ENCODE results near the gene SLC13A5. TPM values are rescaled to one million over a fixed set of nuclear protein-coding genes. Genes with fewer than 3 reads are reported as not detected.
A peak's percentile ranks its signal among the peaks of the same experiment; 100 is the strongest.

The SLC13A5 gene

DNA sequence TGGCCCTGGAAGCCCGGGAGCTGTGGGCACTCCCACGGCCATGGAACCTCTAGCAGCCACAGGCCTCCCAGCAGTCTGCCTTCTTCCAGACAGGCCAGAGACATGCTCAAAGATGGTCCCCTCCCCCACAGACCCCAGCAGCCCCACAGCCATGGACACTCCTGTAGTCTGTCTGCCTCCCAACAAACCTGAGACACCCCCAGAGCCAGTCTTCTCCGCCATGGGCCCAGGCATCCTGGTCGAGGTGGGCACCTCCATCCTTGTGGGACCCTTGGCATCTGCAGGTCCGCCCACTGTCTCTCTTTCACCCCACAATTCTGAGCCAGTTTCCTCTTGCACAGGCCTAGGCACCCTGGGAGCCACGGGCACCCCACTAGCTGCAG lies 75.7 kb downstream of the SLC13A5 start:
- no peak for DNase-seq (ENCODE audit: low read depth in 1 of 2, low spot score in 1 of 2)
- Histone ChIP-seq H3K27me3 (ENCODE audit: insufficient read depth, poor library complexity, severe bottlenecking) (no peaks in the 10 kb centered on the region), H3K4me3 (replicated peaks; ENCODE audit: insufficient read depth, low read length) (no peak overlapping the region), H3K27ac (replicated peaks) (no peak overlapping the region)
- TF ChIP-seq, protein P1, sequence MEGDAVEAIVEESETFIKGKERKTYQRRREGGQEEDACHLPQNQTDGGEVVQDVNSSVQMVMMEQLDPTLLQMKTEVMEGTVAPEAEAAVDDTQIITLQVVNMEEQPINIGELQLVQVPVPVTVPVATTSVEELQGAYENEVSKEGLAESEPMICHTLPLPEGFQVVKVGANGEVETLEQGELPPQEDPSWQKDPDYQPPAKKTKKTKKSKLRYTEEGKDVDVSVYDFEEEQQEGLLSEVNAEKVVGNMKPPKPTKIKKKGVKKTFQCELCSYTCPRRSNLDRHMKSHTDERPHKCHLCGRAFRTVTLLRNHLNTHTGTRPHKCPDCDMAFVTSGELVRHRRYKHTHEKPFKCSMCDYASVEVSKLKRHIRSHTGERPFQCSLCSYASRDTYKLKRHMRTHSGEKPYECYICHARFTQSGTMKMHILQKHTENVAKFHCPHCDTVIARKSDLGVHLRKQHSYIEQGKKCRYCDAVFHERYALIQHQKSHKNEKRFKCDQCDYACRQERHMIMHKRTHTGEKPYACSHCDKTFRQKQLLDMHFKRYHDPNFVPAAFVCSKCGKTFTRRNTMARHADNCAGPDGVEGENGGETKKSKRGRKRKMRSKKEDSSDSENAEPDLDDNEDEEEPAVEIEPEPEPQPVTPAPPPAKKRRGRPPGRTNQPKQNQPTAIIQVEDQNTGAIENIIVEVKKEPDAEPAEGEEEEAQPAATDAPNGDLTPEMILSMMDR (IDR thresholded peaks at IDR 0.05; ENCODE audit: insufficient read depth, low read length): no peak
- no peak for TF ChIP-seq SPI1 (IDR thresholded peaks at IDR 0.05; ENCODE audit: borderline replicate concordance, low read depth)

DNA sequence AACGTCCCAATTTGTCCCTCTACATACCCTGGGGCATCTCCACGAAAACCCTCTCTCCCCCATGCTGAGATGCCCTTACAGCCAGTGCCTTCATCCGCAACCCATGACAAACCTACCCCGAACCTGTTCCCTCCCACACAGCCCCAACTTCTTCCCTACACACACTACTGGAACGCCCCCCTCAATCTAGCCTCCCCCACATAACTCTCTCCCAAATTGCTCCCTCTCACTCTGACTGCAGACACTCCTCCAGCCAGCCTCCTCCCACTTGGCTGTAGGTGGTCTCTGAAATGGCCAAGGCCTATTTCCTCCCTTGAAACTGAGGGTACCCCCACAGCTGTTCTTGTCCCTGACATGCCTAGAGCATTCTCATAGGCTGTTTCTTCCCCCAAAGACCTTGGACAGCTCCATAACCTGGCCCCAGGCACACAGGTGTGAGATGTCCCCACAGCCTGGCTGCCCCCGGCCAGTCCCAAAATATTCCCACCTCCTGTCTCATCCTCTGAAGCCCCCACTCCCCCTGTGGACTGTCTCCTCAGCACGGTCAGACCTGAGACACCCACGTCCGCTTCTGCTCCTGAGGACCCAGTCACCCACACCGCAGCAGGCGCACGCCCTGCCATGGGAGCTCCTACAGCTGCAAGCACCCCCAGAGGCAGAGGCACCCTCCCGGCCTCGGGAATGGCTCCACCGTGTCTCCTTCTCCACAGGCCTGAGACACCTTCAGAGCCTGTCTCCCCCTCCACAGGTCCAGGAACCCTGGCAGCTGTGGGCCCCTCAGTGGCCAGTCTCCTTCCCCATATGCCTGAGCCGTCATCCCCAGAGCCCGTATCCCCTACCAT lies 76.3 kb downstream of the SLC13A5 start:
- Histone ChIP-seq H3K4me3 (replicated peaks; ENCODE audit: insufficient read depth, low read length) (no peak overlapping the region), H3K27ac (replicated peaks) (no peak overlapping the region), H3K27me3 (ENCODE audit: insufficient read depth, poor library complexity, severe bottlenecking) (no peaks in the 10 kb centered on the region)
- no peak for DNase-seq (ENCODE audit: low read depth in 1 of 2, low spot score in 1 of 2)
- no peak for TF ChIP-seq POLR2AphosphoS5 (IDR thresholded peaks at IDR 0.05; ENCODE audit: low read depth)
- TF ChIP-seq, protein P2, sequence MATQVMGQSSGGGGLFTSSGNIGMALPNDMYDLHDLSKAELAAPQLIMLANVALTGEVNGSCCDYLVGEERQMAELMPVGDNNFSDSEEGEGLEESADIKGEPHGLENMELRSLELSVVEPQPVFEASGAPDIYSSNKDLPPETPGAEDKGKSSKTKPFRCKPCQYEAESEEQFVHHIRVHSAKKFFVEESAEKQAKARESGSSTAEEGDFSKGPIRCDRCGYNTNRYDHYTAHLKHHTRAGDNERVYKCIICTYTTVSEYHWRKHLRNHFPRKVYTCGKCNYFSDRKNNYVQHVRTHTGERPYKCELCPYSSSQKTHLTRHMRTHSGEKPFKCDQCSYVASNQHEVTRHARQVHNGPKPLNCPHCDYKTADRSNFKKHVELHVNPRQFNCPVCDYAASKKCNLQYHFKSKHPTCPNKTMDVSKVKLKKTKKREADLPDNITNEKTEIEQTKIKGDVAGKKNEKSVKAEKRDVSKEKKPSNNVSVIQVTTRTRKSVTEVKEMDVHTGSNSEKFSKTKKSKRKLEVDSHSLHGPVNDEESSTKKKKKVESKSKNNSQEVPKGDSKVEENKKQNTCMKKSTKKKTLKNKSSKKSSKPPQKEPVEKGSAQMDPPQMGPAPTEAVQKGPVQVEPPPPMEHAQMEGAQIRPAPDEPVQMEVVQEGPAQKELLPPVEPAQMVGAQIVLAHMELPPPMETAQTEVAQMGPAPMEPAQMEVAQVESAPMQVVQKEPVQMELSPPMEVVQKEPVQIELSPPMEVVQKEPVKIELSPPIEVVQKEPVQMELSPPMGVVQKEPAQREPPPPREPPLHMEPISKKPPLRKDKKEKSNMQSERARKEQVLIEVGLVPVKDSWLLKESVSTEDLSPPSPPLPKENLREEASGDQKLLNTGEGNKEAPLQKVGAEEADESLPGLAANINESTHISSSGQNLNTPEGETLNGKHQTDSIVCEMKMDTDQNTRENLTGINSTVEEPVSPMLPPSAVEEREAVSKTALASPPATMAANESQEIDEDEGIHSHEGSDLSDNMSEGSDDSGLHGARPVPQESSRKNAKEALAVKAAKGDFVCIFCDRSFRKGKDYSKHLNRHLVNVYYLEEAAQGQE (IDR thresholded peaks at IDR 0.05; ENCODE audit: insufficient replicate concordance, low read depth): peak; percentile 75

DNA sequence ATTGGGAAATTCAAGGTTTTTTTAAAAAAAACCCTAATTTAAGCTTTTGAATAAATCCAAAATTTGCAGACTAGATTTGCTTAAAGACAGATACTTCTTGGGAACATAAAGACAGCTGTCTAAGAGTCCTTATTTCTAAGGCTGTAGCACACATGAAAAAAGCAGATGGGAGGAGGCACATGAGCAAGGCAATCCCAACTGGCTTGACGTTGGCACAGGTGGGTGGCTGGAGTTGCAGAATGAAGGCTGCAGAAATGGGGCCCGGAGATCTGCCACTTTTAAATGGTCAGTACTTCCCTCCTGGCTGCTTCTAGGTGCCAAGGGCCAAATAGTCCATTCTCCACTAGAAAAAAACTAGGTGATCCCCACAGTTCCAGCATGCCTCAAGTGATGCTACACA lies 77.1 kb downstream of the SLC13A5 start:
- no peak overlapping the region for H3K27ac ChIP-seq (replicated peaks)
- DNase-seq (ENCODE audit: low read depth in 1 of 2, low spot score in 1 of 2): no peak
- H3K4me3 ChIP-seq (replicated peaks; ENCODE audit: insufficient read depth, low read length): no peak overlapping the region
- TF ChIP-seq GABPA (IDR thresholded peaks at IDR 0.05; ENCODE audit: low read depth) (no peak), SPI1 (IDR thresholded peaks at IDR 0.05; ENCODE audit: borderline replicate concordance, low read depth) (no peak), POLR2AphosphoS5 (IDR thresholded peaks at IDR 0.05; ENCODE audit: low read depth) (no peak)
- TF ChIP-seq, protein P2 (IDR thresholded peaks at IDR 0.05; ENCODE audit: insufficient replicate concordance, low read depth): no peak
- TF ChIP-seq, protein P1 (IDR thresholded peaks at IDR 0.05; ENCODE audit: insufficient read depth, low read length): no peak
- no peaks in the 10 kb centered on the region for H3K27me3 ChIP-seq (ENCODE audit: insufficient read depth, poor library complexity, severe bottlenecking)

Small RNA genes lying within 50 kb of the gene (microRNA-seq; reads per million reads assigned to microRNA genes)
- gene MIR4520-1 (not detected), gene MIR4520-2 (not detected)

All from HL-60 (cell line).